Measurements from ENCODE around the gene FASTK.

DNA sequence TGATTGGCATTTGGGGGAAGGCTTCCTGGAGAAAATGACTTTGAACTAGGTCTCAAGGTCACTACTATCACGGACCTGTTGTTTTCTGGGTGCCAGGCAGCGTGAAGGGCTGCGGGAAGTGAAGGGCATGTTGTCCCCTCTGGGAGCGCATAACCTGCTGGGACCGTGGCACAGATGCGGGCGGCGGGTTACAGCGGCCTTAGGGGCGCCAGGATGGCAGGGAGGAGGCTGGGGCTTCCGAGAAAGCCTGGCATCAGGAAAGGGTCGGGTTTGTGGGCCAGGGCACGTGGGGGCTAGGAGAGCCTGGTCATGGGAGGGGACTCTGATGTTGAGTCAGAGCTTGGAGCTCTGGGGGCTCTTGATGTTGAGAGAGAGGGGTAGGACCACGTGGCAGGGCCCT, 15.1 kb downstream of the FASTK start:
- TF ChIP-seq, protein P1, sequence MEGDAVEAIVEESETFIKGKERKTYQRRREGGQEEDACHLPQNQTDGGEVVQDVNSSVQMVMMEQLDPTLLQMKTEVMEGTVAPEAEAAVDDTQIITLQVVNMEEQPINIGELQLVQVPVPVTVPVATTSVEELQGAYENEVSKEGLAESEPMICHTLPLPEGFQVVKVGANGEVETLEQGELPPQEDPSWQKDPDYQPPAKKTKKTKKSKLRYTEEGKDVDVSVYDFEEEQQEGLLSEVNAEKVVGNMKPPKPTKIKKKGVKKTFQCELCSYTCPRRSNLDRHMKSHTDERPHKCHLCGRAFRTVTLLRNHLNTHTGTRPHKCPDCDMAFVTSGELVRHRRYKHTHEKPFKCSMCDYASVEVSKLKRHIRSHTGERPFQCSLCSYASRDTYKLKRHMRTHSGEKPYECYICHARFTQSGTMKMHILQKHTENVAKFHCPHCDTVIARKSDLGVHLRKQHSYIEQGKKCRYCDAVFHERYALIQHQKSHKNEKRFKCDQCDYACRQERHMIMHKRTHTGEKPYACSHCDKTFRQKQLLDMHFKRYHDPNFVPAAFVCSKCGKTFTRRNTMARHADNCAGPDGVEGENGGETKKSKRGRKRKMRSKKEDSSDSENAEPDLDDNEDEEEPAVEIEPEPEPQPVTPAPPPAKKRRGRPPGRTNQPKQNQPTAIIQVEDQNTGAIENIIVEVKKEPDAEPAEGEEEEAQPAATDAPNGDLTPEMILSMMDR (IDR thresholded peaks at IDR 0.05; ENCODE audit: low read length), result no peak
- TF ChIP-seq EZH2 (IDR thresholded peaks at IDR 0.05; ENCODE audit: borderline replicate concordance, low read length), result no peak

All from OCI-LY1 (cell line).